ENCODE results near the gene ADAMTS18.

DNA sequence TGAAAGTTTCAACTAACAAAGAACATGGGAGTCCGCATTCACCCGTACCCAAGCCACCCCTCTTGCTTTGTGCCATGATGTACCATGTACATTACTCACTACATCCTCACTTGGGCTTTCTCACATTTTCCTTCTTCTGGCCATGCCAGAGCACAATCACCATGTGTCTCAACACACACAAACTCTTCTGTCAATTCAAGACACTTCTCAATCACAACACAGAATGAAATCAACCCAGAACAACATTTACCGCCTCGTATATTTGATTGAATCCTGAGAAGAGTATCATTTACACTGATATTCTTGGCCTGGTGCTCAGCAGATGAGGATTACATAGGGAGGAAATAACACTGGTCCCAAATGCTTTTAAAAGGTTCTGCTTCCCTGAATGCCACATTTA, 4.5 kb downstream of the ADAMTS18 start:
- TF ChIP-seq, protein P1, sequence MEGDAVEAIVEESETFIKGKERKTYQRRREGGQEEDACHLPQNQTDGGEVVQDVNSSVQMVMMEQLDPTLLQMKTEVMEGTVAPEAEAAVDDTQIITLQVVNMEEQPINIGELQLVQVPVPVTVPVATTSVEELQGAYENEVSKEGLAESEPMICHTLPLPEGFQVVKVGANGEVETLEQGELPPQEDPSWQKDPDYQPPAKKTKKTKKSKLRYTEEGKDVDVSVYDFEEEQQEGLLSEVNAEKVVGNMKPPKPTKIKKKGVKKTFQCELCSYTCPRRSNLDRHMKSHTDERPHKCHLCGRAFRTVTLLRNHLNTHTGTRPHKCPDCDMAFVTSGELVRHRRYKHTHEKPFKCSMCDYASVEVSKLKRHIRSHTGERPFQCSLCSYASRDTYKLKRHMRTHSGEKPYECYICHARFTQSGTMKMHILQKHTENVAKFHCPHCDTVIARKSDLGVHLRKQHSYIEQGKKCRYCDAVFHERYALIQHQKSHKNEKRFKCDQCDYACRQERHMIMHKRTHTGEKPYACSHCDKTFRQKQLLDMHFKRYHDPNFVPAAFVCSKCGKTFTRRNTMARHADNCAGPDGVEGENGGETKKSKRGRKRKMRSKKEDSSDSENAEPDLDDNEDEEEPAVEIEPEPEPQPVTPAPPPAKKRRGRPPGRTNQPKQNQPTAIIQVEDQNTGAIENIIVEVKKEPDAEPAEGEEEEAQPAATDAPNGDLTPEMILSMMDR (conservative IDR thresholded peaks at IDR 0.05; ENCODE audit: low read length), result no peak
- TF ChIP-seq EZH2phosphoT487 (IDR thresholded peaks at IDR 0.05; ENCODE audit: borderline replicate concordance, low read depth, low read length), result no peak

Data from OCI-LY7 (cell line).